HG03108 (cell line): Measurements from ENCODE around the gene OR52K2.
"Not testable (repeated sequence)": the region's sequence is repeated elsewhere in the genome, so short reads cannot be mapped to it uniquely, and the experiment has no call there.

Experiments used
- ATAC-seq: cut with Tn5 transposase; IDR thresholded peaks from one replicate; pipeline ENCODE4 v1.9.1; 2021; ENCODE audit warnings: moderate library complexity; ENCODE audit not compliant: unreplicated experiment

Gene OR52K2

GRCh38 chr11:4479644-4480043 lies 30.5 kb downstream of the OR52K2 start:
- no peak for ATAC-seq

DNA sequence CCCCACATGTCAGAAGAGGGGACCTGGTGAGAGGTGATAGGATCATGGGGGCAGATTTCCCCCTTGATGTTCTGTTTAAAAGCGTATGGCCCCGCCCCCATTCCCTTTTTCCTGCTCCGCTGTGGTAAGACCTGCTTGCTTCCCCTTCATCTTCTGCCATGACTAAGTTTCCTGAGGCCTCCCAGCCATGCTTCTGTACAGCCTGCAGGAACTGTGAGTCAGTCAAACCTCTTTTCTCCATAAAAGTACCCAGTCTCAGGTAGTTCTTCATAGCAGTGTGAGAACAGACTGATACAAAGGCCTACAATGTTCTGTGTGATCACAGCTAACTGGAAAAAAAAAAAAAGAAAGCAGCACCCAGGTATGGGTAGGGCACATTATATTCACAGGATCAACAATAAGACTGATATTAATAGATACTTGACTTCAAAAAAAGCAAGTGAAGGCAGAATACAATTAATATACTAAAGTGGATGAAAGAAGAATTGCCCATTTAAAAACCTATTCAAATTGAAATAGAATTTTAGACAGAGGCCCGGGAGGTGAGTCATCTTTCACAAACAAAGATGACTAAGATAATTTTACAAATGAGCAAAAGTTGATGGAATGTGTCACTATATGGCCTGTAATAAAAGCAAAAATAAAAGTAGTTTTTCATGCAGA lies 31.6 kb downstream of the OR52K2 start:
- no peak for ATAC-seq

GRCh38 chr11:4481240-4481582 lies 32.1 kb downstream of the OR52K2 start:
- ATAC-seq, result no peak

DNA sequence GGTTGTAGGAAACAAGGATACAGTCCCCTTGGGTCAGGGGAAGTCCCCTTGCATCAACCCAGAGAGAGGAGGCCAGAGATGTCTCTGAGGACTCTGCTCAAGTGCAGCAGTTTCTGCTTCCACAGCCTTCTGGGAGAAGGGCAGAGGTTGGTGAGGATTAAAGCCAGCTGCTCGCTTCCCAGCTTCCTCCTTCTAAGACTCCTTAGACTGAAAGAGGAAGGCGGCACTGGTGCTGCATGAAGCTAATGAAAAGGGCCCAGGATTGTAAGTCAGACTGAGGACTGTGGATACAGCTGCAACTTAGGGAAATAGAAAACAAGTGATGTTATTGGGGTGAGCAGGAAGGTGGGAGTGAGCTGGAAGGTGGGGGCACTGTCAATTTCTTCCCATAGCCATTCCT lies 33.4 kb downstream of the OR52K2 start, which contains the start of gene OR52K1:
Gene OR52K1 (plus strand): TSS at position 202 of the 400 bp plus-strand sequence. CDS start 6,255 bp downstream, outside the sequence.
- no peak for ATAC-seq

GRCh38 chr11:4484310-4484709 lies 35.2 kb downstream of the OR52K2 start:
- ATAC-seq, result no peak

- ATAC-seq, result not testable (repeated sequence)
Measured at GRCh38 chr11:4491405-4491804, 42.3 kb downstream of the OR52K2 start.

GRCh38 chr11:4491878-4492606 lies 42.9 kb downstream of the OR52K2 start:
- no peak for ATAC-seq

GRCh38 chr11:4493480-4493818 lies 44.4 kb downstream of the OR52K2 start:
- no peak for ATAC-seq

GRCh38 chr11:4495487-4495886 lies 46.4 kb downstream of the OR52K2 start:
- no peak for ATAC-seq

DNA sequence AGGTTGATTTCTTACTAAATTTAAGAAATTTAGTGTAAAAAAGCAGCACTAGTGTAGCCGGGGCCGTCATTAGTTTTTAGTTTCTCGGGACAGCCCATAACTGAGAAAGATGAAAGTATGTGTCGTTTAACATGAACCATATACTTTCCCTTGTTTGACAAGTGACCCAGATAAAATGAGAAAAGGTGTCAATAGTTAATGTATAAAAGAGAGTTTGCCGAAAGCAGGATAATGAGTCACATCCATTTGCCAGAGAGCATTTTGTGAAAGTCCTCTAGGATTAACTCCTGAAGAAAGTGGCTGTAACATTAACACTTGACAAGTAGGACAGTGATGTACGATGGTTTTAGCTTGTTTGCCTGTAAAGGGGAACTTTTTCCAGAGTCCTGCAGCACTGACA lies 46.9 kb downstream of the OR52K2 start:
- no peak for ATAC-seq

- no peak for ATAC-seq
Measured at GRCh38 chr11:4496557-4497248, 47.6 kb downstream of the OR52K2 start.
